Left lobe of liver (tissue), 2 donors: ENCODE results near the gene NQO1. TPM values are rescaled to one million over a fixed set of nuclear protein-coding genes. Genes with fewer than 3 reads are reported as not detected.
"Not testable (repeated sequence)": the region's sequence is repeated elsewhere in the genome, so short reads cannot be mapped to it uniquely, and the experiment has no call there.

Experiments
- ATAC-seq: fragments of 200-7000 bp; cut with Tn5 transposase; one replicate; pipeline ENCODE4 v1.9.1; 2020; ENCODE audit warnings: mild to moderate bottlenecking, moderate library complexity
- DNase-seq: peaks from one replicate; pipeline ENCODE4 v3.0.0-alpha.2; 2020; ENCODE audit warnings: low spot score
- total RNA-seq: library from RNA; stranded (reverse); gene quantifications from one replicate; pipeline ENCODE4 v1.2.1, GENCODE V29; 2021
- donor health status: DM: no; HTN: no; CAD: no; lungs with moderate emphysema.
- donor health status: DM: no; HTN: yes; CAD: no.

NQO1 gene
- total RNA-seq, 1 donor from 2014 or later: 4.9 TPM

DNA sequence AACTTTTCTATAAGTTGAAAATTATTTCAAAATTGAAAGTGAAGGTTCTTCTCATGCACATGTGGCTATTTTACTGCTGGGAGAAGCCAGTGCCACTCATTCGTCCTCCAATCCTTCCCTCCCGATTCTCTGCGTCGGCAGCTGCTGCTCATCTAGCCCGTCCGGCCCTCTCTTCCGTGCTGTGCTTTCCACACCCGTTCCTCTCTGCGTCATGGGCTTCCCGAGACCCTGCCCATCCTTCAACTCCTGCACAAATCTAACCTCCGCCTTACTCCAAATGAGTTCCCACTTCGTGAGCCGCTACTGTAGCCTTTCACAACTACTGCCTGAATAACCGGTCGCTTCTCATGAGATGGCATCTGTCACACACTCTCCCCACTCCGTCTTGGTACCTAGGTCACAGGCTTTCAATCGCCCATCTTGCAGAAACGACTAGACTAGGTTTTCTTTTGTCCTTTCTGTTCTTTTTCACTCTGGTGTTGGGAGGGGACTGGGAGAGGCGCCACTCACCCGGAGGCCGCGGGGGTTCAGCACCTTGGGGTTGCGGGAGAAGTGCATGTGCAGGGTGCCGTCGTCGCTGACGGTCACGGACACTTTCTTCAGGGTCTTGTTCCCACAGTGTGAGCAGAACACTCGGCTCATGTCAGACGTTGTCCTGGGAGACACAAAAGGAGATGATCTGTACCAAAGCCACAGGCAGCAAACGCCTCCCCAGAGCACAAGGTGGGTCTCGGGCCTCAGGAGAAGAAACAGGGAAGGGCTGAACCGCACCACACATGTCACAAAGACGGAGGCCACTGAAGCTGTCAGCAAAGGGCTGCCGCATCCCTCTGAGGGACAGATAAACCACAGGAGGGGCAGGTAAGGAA lies 18.2 kb upstream of the NQO1 start:
- no peak for ATAC-seq
- no peak for DNase-seq

DNA sequence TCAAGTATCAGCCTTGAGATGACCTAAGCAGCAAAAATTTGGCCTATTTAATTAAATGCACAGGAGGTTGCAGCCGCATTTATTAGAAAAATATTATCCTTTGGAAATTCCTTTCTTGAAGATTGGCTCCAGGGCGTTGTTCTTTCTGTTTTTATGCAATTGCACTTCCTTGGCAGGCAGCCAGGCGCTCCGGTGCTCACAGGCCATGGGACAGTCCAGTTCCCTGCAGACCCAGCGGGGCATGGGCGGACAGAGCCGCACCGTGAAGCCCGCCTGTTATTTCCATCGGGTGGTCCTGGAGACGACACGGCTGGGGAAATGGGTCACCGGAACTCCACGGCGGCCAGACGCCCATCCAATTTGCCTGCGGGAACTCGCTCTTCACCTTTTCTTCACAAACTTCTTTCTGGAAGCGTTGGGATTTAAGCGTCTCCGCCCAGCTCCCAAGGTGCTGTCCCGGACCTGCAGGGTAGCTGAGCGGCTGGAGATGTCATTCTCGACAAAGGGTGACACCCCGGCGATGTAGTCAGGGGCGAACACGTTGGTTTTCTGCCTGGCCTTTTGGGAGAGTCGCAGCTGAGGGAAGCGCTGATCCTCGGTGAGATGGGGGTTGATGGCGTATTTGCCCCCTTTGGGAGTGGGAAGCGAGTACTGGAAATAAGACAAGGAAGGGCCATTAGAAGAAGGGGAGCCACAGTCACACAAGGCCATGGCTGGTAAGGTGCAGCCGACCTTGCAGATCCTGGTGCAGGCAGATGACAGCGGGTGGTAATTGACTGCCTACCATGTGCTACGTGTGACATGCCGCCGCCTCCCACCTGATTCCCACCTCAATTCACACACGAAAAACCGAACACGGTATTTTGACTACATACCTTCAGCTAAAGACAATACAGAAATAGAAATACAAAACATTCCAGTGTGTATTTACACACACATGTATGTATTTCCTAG lies 15.9 kb upstream of the NQO1 start:
- ATAC-seq: peak; percentile 87
- peak; percentile 87 for DNase-seq

DNA sequence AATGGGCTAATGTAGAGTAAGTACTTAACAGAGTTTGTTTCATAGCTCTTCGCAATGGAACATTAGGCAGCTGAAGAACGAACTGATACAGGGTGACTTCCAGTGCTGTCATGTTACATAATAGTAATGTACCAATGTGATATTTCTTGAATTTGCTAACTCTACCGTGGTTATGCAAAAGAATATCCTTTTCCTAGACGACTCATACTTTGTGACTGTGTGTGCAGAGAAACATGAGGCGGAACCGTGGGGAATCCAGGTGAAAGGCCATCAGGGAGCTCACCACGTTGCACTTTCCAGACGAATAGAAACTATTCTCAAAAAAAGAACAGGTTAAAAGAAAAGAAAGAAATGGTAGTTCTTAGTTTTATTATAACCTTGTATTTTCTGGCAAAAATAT lies 15.2 kb upstream of the NQO1 start:
- DNase-seq (no peak), ATAC-seq (no peak)

DNA sequence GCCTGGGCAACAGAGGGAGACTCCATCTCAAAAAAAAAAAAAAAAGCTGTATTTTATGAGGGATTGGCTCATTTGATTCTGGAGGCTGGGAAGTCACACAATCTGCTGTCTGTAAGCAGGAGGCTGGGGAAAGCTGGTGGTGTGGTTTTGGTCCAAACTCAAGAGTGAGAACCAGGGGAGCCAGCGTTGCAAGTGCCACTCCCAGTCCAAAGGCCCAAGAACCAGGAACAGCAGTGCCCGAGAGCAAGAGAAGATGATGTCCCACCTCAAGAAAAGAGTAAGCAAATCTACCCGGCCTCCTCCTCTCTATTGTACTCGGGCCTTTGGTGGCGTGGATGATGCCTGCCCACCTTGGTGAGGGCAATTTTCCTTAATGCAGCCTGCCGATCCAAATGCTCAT lies 5.7 kb upstream of the NQO1 start:
- no peak for ATAC-seq
- DNase-seq: no peak

DNA sequence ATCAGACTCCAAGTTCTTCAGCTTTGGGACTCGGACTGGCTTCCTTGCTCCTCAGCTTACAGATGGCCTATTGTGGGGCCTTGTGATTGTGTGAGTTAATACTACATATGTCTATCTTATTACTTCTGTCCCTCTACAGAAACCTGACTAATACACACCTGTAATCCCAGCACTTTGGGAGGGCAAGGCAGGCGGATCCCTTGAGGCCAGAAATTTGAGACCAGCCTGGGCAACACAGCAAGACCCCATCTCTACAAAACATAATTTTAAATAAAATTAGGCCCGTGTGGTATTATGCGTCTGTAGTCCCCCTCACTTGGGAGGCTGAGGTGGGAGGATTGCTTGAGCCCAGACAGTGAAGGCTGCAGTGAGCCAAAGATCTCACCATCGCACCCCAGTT lies 4.9 kb upstream of the NQO1 start:
- DNase-seq, ATAC-seq: not testable (repeated sequence)

DNA sequence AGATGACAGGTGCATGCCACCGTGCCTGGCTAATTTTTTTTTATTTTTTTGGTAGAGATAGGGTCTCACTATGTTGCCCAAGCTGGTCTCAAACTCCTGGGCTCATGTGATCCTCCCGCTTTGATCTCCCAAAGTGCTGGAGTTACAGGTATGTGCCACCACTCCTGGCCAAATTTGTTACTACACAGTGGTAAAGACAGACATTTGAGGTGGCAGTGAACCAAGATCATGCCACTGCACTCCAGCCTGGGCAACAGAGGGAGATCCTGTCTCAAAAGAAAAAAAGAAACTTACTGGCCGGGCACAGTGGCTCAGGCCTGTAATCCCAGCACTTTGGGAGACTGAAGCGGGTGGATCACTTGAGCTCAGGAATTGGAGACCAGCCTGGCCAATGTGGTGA lies 2.7 kb upstream of the NQO1 start:
- DNase-seq, ATAC-seq: not testable (repeated sequence)

DNA sequence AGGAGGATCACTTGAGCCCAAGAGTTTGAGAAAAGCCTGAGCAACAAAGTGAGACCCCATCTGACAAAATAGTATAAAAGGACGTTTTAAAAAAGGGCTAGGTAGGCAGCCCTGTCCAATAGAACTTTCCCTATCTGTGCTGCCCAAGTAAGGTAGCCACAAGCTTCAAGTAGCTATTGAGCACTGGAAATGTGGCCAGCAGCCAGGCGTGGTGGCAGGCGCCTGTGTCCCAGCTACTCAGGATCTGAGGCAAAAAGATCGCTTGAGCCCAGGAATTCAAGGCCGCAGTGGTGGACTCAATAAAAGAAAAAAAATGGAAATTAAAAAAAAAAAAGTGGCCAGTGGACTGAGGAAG lies 1.5 kb upstream of the NQO1 start:
- DNase-seq (no peak), ATAC-seq (no peak)

DNA sequence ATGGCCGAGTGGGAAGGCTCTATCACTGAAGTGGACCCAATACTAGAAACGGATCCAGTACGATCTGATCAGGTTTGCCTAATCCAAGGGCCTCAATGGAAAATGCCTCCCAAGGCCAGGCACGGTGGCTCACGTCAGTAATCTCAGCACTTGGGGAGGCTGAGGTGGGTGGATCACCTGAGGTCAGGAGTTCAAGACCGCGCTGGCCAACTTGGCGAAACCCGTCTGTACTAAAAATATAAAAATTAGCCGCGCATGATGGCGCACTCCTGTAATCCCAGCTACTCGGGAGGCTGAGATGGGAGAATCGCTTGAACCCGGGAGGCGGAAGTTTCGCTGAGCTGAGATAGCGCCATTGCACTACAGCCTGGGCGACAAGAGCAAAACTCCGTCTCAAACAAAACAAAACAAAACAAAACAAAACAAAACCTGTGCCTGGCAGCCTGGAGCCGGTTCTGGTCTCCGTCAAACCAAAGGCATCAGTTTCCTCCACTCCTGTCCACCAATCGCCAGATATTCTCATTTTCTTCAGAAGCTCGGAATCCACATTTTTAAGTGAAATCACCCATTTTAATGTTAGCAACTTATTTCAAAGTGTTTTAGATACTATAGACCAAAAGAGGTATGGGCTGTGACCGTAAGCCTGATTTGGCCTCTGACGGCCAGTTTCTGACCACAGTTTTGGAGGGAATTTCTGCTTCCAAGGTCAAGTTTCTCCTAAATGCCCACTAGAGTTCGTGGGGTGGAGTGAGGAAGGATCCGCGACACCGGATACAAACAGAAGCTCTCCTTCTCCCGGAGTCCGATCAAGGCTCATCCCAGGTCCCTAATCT lies 664 bp downstream of the NQO1 start:
- ATAC-seq (no peak), DNase-seq (no peak)

DNA sequence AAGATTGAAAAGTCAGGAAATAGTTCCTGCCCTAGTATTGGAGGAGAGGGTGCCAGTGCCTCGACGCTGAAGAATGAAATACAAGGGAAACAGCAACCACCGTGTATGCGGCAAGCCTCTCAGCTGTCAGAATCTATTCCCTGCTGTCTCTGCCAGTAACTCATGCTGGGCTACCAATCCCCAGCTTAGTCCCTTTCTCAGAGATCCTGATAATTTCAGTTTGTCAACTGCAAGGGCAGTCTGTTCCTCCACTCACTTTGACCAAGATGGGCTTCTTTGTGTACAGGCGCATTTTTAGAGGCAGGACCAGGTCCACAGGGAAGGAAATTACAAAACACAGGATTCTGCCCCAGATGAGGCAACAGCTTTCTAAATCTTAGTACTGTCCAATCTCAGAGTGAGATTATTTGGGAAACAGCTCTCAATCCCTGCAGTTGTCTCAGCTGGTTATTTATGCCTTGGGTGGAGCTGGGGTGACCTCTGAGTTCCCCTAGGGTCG lies 1.3 kb downstream of the NQO1 start:
- ATAC-seq (no peak), DNase-seq (no peak)

DNA sequence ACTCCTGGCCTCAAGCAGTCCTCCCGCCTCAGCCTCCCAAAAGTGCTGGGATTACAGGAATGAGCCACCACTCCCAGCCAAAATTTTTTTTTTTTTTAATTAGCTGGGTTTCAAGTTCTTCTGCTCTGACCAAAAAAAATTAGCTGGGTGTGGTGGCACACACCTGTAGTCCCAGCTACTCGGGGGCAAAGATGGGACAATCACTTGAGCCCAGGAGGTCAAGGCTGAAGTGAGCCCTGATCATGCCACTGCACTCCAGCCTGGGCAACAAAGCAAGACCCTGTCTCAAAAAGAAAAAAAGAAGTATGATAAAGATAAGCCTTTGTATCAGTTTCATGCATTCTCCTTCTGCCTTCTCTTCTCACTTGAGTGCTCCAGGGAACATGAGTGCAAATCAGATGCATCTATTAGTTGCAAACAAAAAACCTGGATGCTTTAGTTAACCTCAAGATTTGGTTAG lies 1.9 kb downstream of the NQO1 start:
- no peak for DNase-seq
- ATAC-seq: no peak

DNA sequence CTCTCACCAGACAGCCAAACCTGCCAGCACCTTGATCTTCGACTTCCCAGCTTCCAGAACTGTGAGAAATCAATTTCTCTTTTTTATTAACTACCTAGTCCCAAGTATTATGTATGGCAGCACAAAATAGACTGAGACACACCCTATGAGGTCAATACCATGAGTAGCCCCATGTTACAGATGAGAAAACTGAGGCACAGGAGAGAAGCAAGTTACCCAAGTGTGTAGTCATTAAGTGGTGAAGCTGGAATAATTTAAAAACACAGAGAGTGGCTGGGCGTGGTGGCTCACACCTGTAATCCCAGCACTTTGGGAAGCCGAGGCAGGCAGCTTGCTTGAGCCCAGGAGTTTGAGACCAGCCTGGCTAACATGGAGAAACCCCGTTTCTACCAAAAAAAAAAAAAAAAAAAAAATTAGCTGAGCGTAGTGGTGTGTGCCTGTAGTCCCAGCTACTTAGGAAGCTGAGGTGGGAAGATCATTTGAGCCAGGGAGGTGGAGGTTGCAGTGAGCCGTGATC lies 4.9 kb downstream of the NQO1 start:
- DNase-seq: no peak
- ATAC-seq: no peak

DNA sequence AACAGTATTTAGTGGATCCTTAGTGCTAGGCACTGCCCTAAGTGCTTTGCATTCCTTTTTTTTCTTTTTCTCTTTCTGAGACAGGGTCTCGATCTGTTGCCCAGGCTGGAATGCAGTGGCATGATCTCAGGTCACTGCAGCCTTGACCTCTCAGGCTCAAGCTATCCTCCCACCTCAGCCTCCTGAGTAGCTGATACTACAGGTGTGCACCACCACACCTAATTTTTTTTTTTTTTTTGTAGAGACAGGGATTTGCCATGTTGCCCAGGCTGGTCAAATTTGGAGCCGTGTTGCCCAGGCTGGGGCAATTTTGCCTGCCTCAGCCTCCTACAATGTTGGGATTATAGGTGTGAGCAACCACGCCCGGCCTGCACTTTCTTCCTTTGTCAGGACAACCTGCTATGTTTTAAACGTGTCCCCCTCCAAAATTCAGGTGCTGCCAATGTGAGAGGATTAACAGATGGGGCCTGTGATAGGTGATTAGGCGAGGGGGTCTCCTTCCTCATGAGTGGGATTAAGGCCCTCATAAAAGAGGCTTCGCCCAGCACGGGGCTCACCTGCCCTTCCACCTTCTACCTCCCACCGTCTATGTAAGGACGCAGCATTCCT lies 5.4 kb downstream of the NQO1 start:
- DNase-seq (peak; percentile 26), ATAC-seq (no peak)

DNA sequence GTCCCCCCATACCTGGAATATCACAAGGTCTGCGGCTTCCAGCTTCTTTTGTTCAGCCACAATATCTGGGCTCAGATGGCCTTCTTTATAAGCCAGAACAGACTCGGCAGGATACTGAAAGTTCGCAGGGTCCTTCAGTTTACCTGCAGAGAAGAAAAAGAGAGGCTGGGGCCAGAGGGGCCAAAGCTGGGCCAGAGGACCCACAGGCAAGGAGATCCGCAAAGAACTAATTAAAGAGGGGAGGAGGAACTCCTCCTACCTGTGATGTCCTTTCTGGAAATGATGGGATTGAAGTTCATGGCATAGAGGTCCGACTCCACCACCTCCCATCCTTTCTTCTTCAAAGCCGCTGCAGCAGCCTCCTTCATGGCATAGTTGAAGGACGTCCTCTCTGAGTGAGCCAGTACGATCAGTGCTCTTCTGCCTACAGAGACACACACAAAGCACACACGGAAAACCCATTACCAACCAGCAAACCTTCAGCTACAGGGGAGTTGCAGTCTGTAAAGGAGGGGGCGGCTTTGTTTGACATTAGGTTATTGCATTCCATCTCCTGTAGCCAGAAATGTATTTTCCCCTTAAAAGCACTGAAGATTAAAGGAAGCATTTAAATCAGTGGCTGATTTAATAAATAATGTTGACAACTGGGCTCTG lies 8.1 kb downstream of the NQO1 start:
- DNase-seq: peak; percentile 10
- ATAC-seq: no peak

DNA sequence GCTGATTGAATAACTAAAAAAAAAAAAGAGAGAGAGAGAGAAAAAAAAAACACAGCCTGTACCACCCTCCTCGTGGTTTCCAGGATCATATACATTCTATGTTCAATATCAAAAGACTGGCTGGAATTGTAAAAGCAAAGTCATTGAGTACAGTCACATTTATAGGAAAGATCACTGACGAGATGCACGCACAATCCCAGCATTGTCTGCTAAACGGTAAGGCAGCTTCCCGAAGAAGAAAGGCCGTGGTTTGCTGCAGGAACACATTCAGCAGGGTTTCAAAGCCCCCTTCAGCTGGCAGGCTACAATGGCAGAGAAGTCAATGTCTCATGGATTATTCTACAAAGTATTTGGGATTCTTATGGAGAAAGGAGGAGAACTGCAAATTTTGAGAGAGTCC lies 9.3 kb downstream of the NQO1 start:
- ATAC-seq: no peak
- DNase-seq: peak; percentile 3

DNA sequence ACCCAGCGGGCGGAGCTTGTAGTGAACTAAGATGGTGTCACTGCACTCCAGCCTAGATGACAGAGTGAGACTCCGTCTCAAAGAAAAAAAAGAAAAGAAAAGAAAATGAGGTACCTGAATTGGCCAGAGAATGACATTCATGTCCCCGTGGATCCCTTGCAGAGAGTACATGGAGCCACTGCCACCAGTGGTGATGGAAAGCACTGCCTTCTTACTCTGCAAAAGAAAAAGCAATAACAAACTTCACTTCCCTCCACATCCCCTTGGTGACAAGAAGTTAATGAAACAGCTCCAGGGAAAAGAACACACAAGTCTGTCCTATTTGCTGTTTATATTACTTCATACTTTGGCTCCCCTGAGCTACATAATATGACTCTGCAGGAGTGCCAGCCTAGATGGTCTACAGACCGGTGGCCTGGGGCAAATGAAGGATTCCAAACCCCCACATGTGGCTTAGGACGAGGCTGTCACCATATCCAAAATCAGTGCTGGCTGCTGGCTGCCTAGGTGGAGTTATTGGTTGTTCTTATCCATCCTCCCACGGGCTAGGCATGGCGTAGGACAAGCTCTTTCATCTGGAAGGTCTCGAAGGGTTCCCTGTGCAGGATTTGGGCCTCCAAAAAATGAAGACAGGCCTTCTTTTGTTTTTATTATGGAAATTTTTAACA lies 13.3 kb downstream of the NQO1 start:
- DNase-seq (no peak), ATAC-seq (no peak)

DNA sequence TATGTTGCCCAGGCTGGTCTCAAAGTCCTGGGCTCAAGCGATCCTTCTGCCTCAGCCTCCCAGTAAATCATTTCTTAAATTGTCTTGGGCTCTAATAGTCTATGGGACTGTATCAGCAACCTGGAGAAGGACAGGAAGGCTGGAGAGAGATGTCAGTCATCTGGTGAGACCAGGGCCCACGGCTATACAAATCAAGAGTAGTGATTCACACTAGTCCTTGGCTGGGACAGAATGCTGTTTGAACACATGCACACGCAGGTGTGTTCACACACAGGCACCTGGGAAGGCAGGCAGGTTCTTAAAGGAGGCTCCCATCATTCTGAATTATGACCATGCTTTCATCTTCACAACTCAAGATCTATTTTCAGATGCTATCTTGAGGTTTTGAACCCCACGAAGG lies 14.1 kb downstream of the NQO1 start:
- ATAC-seq (no peak), DNase-seq (no peak)

DNA sequence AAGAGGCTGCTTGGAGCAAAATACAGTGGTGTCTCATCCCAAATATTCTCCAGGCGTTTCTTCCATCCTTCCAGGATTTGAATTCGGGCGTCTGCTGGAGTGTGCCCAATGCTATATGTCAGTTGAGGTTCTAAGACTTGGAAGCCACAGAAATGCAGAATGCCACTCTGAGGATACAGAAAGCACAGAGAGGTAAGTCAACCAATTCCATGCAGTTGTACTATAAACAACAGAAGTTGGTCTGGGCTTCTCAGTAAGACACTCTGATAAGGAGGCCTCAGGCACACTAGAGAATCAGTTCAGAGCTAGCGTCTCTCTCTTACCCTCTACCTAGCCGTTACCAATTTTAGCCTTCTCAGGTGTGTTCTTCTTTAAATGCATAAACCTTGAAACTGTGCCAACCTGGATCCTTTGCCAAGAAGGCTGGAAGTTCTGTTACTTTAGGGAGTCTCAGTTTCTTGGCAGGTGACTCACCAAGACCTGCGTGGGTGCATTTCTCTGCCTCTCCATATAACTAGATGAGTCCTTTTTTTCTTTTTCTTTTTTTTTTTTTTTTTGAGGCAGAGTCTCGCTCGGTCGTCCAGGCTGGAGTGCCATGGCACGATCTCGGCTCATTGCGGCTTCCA lies 15.1 kb downstream of the NQO1 start:
- ATAC-seq: no peak
- DNase-seq: no peak

DNA sequence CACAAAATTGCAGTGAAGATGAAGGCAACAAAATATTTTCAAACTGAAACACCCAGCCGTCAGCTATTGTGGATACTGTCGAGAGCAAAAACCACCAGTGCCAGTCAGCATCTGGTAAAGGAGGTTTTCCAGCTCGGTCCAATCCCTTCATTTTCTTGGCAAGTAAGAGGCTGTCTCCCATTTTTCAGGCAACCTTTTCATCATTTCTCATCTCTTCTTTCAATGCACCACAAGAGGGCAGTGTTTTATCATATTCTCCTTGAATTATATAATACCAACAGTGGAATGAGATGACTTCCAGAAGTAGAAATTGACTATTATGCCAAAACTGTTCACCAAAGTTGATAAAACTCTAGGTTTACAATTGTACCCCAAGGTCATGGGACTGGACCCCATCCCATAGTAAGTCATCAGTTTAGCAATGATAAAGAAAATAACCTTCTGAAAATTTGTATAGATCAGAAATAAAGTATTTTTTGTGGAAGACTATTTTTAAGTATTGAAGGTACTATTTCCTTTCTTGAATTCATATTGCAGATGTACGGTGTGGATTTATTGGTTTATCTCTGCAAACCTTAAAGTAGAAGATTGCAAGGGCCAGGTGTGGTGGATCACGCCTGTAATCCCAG lies 16.8 kb downstream of the NQO1 start:
- ATAC-seq: peak; percentile 88
- no peak for DNase-seq
